ENCODE measurements around the gene PRKN. TPM values are rescaled to one million over a fixed set of nuclear protein-coding genes. Genes with fewer than 3 reads are reported as not detected.

Gene PRKN
- total RNA-seq, 1 donor from 2014 or later: 5.1 TPM

DNA sequence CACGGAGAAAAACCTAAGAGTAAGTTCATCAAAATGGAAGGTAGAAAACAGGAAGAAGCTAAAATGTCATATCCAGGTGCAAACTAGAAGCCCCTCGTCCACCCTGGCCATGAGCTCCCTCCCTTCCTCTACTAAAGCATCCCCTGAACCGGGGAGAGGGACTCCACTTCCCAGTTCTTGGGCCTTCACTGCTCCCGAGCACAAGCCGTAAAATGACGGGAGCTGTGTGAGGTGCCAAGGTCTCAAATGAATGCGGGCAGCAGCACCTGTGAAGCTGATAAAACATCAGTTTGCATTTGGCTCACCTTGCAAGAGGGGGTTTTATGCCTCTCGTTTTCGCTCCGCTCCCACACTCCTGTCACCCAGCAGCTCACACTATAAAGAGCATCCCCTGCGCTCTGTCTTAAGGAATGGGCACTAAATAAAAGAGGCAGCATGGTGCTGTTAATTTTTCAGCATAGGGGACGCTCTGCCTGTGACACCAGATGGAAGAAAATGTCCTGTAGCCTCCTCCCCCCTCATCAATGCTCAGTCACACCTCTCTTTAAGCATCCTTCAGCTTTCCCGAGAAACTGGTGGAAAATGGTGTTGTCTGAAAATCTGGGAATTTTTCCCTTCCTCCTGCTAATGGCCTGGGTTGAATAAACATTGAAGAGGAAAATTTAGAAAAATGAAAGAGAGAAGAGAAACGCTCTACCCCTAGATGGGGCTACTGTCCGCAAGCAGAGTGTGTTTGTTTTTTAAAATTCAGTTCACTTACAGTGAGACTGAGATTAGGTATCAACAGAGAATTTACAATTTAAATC lies 890.7 kb downstream of the PRKN start:
- TF ChIP-seq, protein P1, sequence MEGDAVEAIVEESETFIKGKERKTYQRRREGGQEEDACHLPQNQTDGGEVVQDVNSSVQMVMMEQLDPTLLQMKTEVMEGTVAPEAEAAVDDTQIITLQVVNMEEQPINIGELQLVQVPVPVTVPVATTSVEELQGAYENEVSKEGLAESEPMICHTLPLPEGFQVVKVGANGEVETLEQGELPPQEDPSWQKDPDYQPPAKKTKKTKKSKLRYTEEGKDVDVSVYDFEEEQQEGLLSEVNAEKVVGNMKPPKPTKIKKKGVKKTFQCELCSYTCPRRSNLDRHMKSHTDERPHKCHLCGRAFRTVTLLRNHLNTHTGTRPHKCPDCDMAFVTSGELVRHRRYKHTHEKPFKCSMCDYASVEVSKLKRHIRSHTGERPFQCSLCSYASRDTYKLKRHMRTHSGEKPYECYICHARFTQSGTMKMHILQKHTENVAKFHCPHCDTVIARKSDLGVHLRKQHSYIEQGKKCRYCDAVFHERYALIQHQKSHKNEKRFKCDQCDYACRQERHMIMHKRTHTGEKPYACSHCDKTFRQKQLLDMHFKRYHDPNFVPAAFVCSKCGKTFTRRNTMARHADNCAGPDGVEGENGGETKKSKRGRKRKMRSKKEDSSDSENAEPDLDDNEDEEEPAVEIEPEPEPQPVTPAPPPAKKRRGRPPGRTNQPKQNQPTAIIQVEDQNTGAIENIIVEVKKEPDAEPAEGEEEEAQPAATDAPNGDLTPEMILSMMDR (IDR thresholded peaks at IDR 0.05; ENCODE audit: unreplicated experiment): no peak
- Mint-ChIP-seq H3K4me1 (ENCODE audit: unreplicated experiment) (no peaks in the 10 kb centered on the region), H3K4me3 (ENCODE audit: unreplicated experiment) (no peak overlapping the region), H3K36me3 (ENCODE audit: low read depth, unreplicated experiment) (no peaks in the 10 kb centered on the region), H3K9me3 (ENCODE audit: unreplicated experiment) (no peaks in the 10 kb centered on the region), H3K27me3 (ENCODE audit: unreplicated experiment) (peaks cover 2% of the 10 kb centered on the region), H3K27ac (ENCODE audit: unreplicated experiment) (no peak overlapping the region)
- DNase-seq (ENCODE audit: low spot score): no peak

DNA sequence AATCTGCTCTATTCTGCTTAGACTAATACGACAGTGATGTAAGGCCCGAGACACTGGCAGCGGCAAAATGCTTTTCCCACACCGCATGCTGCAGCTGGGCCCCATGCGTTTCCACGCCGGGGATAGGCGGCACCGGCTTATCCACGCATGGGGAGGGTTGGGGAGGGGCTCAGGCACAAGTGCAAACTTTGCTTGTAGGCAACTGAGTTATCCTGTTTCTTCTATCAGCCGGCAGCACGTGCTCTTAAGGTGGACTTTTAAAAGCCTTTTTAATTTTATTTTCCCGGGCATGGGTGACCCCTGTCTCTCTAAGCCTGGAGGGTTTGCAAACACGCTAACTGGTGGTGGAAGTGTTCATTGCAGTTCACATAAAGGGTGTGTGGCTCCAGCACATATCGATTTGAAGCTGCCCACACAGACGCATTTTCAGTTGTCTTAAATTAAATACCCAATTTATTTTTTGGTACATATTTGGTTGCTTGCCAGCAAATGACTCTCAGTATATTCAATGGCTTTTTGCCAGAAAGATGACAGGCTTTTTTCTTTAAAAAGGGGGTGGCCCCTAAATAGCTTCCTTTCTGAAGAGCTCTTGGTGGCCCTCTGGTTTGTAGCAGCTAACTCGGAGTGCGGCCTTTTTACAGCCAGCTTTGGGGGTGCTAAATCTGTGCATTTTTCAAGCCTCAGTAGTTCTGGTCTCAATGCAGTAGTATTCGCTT lies 891.9 kb downstream of the PRKN start:
- Mint-ChIP-seq H3K27ac (ENCODE audit: unreplicated experiment) (no peak overlapping the region), H3K36me3 (ENCODE audit: low read depth, unreplicated experiment) (no peaks in the 10 kb centered on the region), H3K4me1 (ENCODE audit: unreplicated experiment) (peaks cover 6% of the 10 kb centered on the region), H3K27me3 (ENCODE audit: unreplicated experiment) (peaks cover 1% of the 10 kb centered on the region), H3K4me3 (ENCODE audit: unreplicated experiment) (no peak overlapping the region), H3K9me3 (ENCODE audit: unreplicated experiment) (no peaks in the 10 kb centered on the region)
- TF ChIP-seq, protein P1 (IDR thresholded peaks at IDR 0.05; ENCODE audit: unreplicated experiment): no peak
- DNase-seq (ENCODE audit: low spot score): no peak

DNA sequence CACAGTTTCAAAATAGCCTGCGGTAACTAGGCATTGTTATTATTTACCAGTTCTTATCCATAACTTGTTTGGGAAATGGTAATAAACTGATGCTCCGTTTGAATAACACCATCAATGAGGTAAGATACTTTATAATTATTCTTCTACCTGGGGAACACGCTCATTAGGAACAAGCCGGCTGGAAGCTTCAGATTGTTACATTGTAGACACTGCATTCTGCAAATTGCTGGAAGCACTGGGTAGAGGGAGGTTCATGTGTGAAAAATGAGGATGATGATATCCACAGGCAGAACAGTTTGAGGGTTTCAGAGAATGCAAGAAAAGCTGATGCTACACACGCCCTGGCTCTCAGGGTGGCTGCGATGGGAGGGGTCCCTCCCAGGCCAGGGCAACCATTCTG lies 893.1 kb downstream of the PRKN start:
- no peak overlapping the region for H3K4me3 Mint-ChIP-seq (ENCODE audit: unreplicated experiment)
- DNase-seq (ENCODE audit: low spot score): no peak
- peaks cover 6% of the 10 kb centered on the region for H3K4me1 Mint-ChIP-seq (ENCODE audit: unreplicated experiment)
- peaks cover 1% of the 10 kb centered on the region for H3K27me3 Mint-ChIP-seq (ENCODE audit: unreplicated experiment)
- H3K36me3 Mint-ChIP-seq (ENCODE audit: low read depth, unreplicated experiment): no peaks in the 10 kb centered on the region
- no peaks in the 10 kb centered on the region for H3K9me3 Mint-ChIP-seq (ENCODE audit: unreplicated experiment)
- no peak overlapping the region for H3K27ac Mint-ChIP-seq (ENCODE audit: unreplicated experiment)
- TF ChIP-seq, protein P1 (IDR thresholded peaks at IDR 0.05; ENCODE audit: unreplicated experiment): no peak

DNA sequence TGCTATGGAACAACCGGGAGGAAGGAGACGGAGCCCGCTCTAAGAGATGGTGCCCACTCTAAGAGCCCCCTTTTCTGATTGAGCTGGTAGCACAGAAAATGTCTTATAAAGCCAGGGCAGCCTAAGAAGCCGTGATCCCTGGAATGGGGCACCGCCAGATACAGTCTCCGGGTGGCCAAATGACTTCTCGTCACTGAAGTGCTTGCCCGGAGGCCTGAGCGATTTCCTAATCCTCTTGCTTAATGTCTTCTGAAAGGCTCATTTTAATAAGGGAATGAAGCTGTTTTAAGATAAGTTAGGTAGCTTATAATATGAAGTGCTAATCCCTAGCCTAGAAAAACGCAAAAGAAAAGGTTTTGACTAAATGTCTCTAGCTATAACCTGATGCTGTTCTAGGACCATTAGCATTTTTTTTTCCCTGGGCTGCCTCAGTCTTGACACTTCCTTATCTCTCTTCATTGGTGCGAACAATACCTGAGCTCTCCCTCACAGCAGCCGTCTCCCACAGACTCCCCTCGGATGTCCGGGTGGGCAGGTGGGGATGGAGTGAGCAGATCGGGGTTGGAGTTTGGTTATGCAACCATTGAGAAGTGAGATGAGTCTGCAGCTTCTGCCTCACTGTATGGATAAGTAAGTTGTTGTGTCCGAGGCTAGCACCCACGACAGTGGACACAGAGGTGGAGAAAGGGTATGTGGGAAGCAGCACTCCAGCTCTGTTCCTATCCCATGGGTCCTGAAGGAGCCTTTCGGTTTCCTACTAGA lies 894.3 kb downstream of the PRKN start:
- no peak overlapping the region for H3K27ac Mint-ChIP-seq (ENCODE audit: unreplicated experiment)
- peaks cover 6% of the 10 kb centered on the region for H3K4me1 Mint-ChIP-seq (ENCODE audit: unreplicated experiment)
- TF ChIP-seq, protein P1 (IDR thresholded peaks at IDR 0.05; ENCODE audit: unreplicated experiment): no peak
- H3K9me3 Mint-ChIP-seq (ENCODE audit: unreplicated experiment): no peaks in the 10 kb centered on the region
- no peaks in the 10 kb centered on the region for H3K36me3 Mint-ChIP-seq (ENCODE audit: low read depth, unreplicated experiment)
- no peak for DNase-seq (ENCODE audit: low spot score)
- H3K27me3 Mint-ChIP-seq (ENCODE audit: unreplicated experiment): peaks cover 3% of the 10 kb centered on the region
- no peak overlapping the region for H3K4me3 Mint-ChIP-seq (ENCODE audit: unreplicated experiment)
